K562 (cell line): ENCODE data around the gene BDKRB2. TPM values are rescaled to one million over a fixed set of nuclear protein-coding genes. Genes with fewer than 3 reads are reported as not detected.

Experiments used
- ATAC-seq: fragments of 200-7000 bp; cut with Tn5 transposase; 3 replicates; pipeline ENCODE4 v1.9.1; 2020; ENCODE audit warnings: moderate library complexity
- BruUV-seq: library from RNA; stranded (reverse); fragments of 400-500 nt; replicated peaks from 2 replicates; lab custom pipeline; 2021; lab: Mats Ljungman, UMichigan
- CTCF ChIA-PET: fragments of 300-600 bp; formaldehyde crosslinking; extraction: SDS; loops from one replicate; lab custom pipeline; 2021; ENCODE audit warnings: low intra/inter-chr PET ratio; lab: Yijun Ruan, JAX
- POLR2A ChIA-PET: fragments of 300-600, 350-650 bp; sonication (Branson Sonifier 250); formaldehyde crosslinking; extraction: SDS; loops from one replicate; lab custom pipeline; 2021; ENCODE audit warnings: antibody characterized with exemption, inconsistent platforms; lab: Yijun Ruan, JAX
- DNase-seq, 4 experiments: peaks; one replicate each; pipeline versions ENCODE4 v3.0.0 to v3.0.0-alpha.2; 2011 to 2018; ENCODE audit warnings: low spot score in 3 of 4, mixed read lengths in 3 of 4; ENCODE audit errors: extremely low read depth in 1 of 4
- FAIRE-seq: peaks from 2 replicates; lab custom pipeline; 2011; peaks lifted over from hg19 to GRCh38; lab: Jason Lieb, UNC
- H2AFZ ChIP-seq: 2 replicates; pipeline ENCODE4 v1.6.0; 2011; ENCODE audit warnings: low read depth, low read length, control low read depth, inconsistent platforms
- H3K27ac ChIP-seq: fragments of 200-600 bp; 3 replicates; pipeline ENCODE4 v1.8.0; 2011; ENCODE audit warnings: low read depth, mild to moderate bottlenecking, control low read depth, inconsistent platforms, low read length, moderate library complexity, mixed read lengths; ENCODE audit errors: extremely low read depth
- H3K27me3 ChIP-seq, 2 experiments: fragments of 300-600 bp in 1 of 2; 2 replicates in 1 of 2; 3 replicates in 1 of 2; pipeline versions ENCODE4 v1.6.0 to v1.8.0; 2011; ENCODE audit warnings: inconsistent platforms in 2 of 2, low read length in 2 of 2, mild to moderate bottlenecking in 1 of 2, mixed read lengths in 1 of 2, moderate library complexity in 1 of 2; ENCODE audit not compliant: control insufficient read depth in 2 of 2, insufficient read depth in 2 of 2
- H3K36me3 ChIP-seq: fragments of 300-600 bp; 3 replicates; pipeline ENCODE4 v1.8.0; 2011; ENCODE audit warnings: mild to moderate bottlenecking, low read length, inconsistent platforms; ENCODE audit not compliant: control insufficient read depth, insufficient read depth
- H3K4me1 ChIP-seq, 2 experiments: fragments of 200-600 bp in 1 of 2; replicated peaks in 1 of 2; 2 replicates in 1 of 2; 3 replicates in 1 of 2; pipeline versions ENCODE4 v1.5.1 to v1.8.0; 2011; ENCODE audit warnings: inconsistent platforms in 2 of 2, low read length in 2 of 2, mild to moderate bottlenecking in 1 of 2, mixed read lengths in 1 of 2, moderate library complexity in 1 of 2; ENCODE audit not compliant: control insufficient read depth in 2 of 2, insufficient read depth in 2 of 2
- H3K4me2 ChIP-seq: 2 replicates; pipeline ENCODE4 v1.6.1; 2011; ENCODE audit warnings: low read length, control low read depth, inconsistent platforms, mixed read lengths; ENCODE audit not compliant: insufficient read depth
- H3K4me3 ChIP-seq: fragments of 200-600 bp; sonication (generic), shearing (Covaris generic); 2 replicates; pipeline ENCODE4 v1.5.1; 2016; ENCODE audit warnings: control low read depth, inconsistent platforms
- H3K79me2 ChIP-seq: fragments of 200-600 bp; 3 replicates; pipeline ENCODE4 v1.8.0; 2011; ENCODE audit warnings: low read length, inconsistent platforms; ENCODE audit not compliant: control insufficient read depth, insufficient read depth
- H3K9ac ChIP-seq, 2 experiments: 2 replicates each; pipeline versions ENCODE4 v1.6.0 to v1.6.1; 2011; ENCODE audit warnings: low read depth in 2 of 2, low read length in 2 of 2, control low read depth in 1 of 2, inconsistent platforms in 1 of 2, mild to moderate bottlenecking in 1 of 2, mixed read lengths in 1 of 2; ENCODE audit not compliant: insufficient read depth in 1 of 2
- H3K9me1 ChIP-seq: one replicate; pipeline ENCODE4 v1.6.0; 2011; ENCODE audit warnings: inconsistent platforms, mild to moderate bottlenecking, low read length, moderate library complexity; ENCODE audit not compliant: control insufficient read depth, insufficient read depth
- H3K9me3 ChIP-seq: replicated peaks from 2 replicates; pipeline ENCODE4 v1.5.1; 2011; ENCODE audit warnings: low read depth, low read length, inconsistent platforms; ENCODE audit not compliant: control insufficient read depth, insufficient read depth
- H4K20me1 ChIP-seq: replicated peaks from 2 replicates; pipeline ENCODE4 v1.6.1; 2011; ENCODE audit warnings: low read length, inconsistent platforms, mixed read lengths; ENCODE audit not compliant: control insufficient read depth, insufficient read depth
- AFF4 ChIP-seq: sonication (generic); formaldehyde crosslinking; IDR thresholded peaks from 2 replicates; pipeline ENCODE4 v1.8.0; 2023; ENCODE audit warnings: mild to moderate bottlenecking, missing genetic modification reagents
- COPS2 ChIP-seq: fragments of 450-650 bp; conservative IDR thresholded peaks from 2 replicates; pipeline ENCODE4 v1.6.1; 2016; ENCODE audit warnings: mild to moderate bottlenecking, moderate library complexity
- MBD1 ChIP-seq: fragments of 250-450 bp; sonication (Bioruptor Pico); IDR thresholded peaks from 2 replicates; pipeline ENCODE4 v1.8.0; 2022; ENCODE audit warnings: inconsistent platforms
- NR4A1 ChIP-seq, 2 experiments: fragments of 250-450 bp in 1 of 2; fragments of 450-650 bp in 1 of 2; sonication (Bioruptor Pico) in 1 of 2; IDR thresholded peaks; 2 replicates each; pipeline versions ENCODE4 v1.4.0 to v1.6.1; 2016 to 2020; ENCODE audit warnings: mild to moderate bottlenecking in 2 of 2, missing compliant biosample characterization in 1 of 2, missing genetic modification characterization in 1 of 2, moderate library complexity in 1 of 2
- PHF20 ChIP-seq: fragments of 450-650 bp; IDR thresholded peaks from 2 replicates; pipeline ENCODE4 v1.6.1; 2018; ENCODE audit not compliant: partially characterized antibody
- POLR3G ChIP-seq: IDR thresholded peaks from 2 replicates; pipeline ENCODE4 v1.6.1; 2011; ENCODE audit not compliant: insufficient read length, insufficient replicate concordance; ENCODE audit errors: extremely low read depth
- ZBTB1 ChIP-seq: sonication (generic); formaldehyde crosslinking; IDR thresholded peaks from 2 replicates; pipeline ENCODE4 v1.8.1; 2023; ENCODE audit warnings: missing genetic modification reagents, low read depth, mild to moderate bottlenecking, borderline replicate concordance
- ZNF165 ChIP-seq: fragments of 250-450 bp; sonication (Bioruptor Pico); IDR thresholded peaks from 2 replicates; pipeline ENCODE4 v1.4.0; 2020; ENCODE audit warnings: borderline replicate concordance
- ZNF398 ChIP-seq: fragments of 250-450 bp; sonication (Bioruptor Pico); IDR thresholded peaks from 2 replicates; pipeline ENCODE4 v1.8.0; 2021; ENCODE audit warnings: moderate library complexity, mild to moderate bottlenecking, inconsistent platforms
- WGBS: fragments of 100-300 bp; shearing (Covaris generic); methylation state at CpG from one replicate; pipeline ENCODE4 v1.1.6; 2016; ENCODE audit warnings: low coverage, mixed read lengths; ENCODE audit not compliant: insufficient coverage; ENCODE audit errors: missing lambda C conversion rate; 5-methylcytosine and 5-hydroxymethylcytosine counted together
- in situ Hi-C: fragments of 300-500 bp; cut with MboI; formaldehyde crosslinking; loops from 4 replicates; pipeline ENCODE4 v1.15.0; 2018; ENCODE audit warnings: inconsistent platforms, mixed read lengths
- intact Hi-C: fragments of 100-400 bp; cut with micrococcal nuclease; formaldehyde crosslinking; loops from 2 replicates; pipeline ENCODE4 v1.14.2; 2022
- polyA plus RNA-seq, 8 experiments: library from polyadenylated mRNA; depleted of rRNA in 4 of 8; stranded (reverse) in 5 of 8; unstranded in 3 of 8; fragments of >200 nt; fragmentation: Nextera tagmentation in 2 of 8; fragmentation: Illumina TruSeq in 1 of 8; extraction: Ambion mirVana in 2 of 8; extraction: Trizol in 1 of 8; gene quantifications; 2 replicates each; pipeline versions ENCODE4 v1.2.1 to v1.2.3, GENCODE V29; 2011 to 2014; ENCODE audit warnings: inconsistent platforms in 1 of 8, missing spikeins in 1 of 8
- total RNA-seq, 7 experiments: library from RNA; depleted of rRNA in 6 of 7; stranded (reverse); fragments of >200 nt in 6 of 7; fragmentation: Illumina TruSeq in 2 of 7; extraction: Trizol in 2 of 7; gene quantifications; 2 replicates each; pipeline versions ENCODE4 v1.2.1 to v1.2.3, GENCODE V29; 2011 to 2021; ENCODE audit warnings: low replicate concordance in 1 of 7

Gene BDKRB2
- total and polyA plus RNA-seq, 9 of the 15 experiments (the other 6 are each of a cell fraction or from before 2014, with no cell fraction given): 0.02 TPM; not detected in 8

GRCh38 chr14:96197163-96197852 is 7.3 kb upstream of the BDKRB2 start:
- WGBS: 1% methylated on average over 12 of the region's 20 CpGs
- ChIA-PET CTCF (no interaction called here), POLR2A (no interaction called here)
- no TSS peak for BruUV-seq
- intact Hi-C loops (no loop called here), in situ Hi-C loops (no loop called here)
- no peak overlapping the region for H3K4me3 ChIP-seq
- DNase-seq (no peak), ATAC-seq (no peak), FAIRE-seq (no peak)
- no peaks in the 10 kb centered on the region for H3K79me2 ChIP-seq
- no peaks in the 10 kb centered on the region for H4K20me1 ChIP-seq
- TF ChIP-seq POLR3G: no peak
- TF ChIP-seq COPS2: no peak
- no peak for TF ChIP-seq ZNF398
- TF ChIP-seq ZNF165 (CRISPR knock-in tag): no peak
- no peak for TF ChIP-seq NR4A1 (CRISPR knock-in tag; IDR thresholded peaks at IDR 0.05)
- no peak for TF ChIP-seq NR4A1 (tag; IDR thresholded peaks at IDR 0.05)
- no peak for TF ChIP-seq PHF20
- TF ChIP-seq MBD1 (CRISPR knock-in tag): no peak
- no peak for TF ChIP-seq ZBTB1 (CRISPR knock-in tag)
- TF ChIP-seq AFF4: no peak
- H3K9ac ChIP-seq: no peak overlapping the region
- H3K9me1 ChIP-seq: no peaks in the 10 kb centered on the region
- no peaks in the 10 kb centered on the region for H3K36me3 ChIP-seq
- H3K4me2 ChIP-seq: no peak overlapping the region
- no peak overlapping the region for H2AFZ ChIP-seq
- H3K27me3 ChIP-seq: peaks cover 0 to 55% of the 10 kb centered on the region in 2 experiments; a peak in 2 of 5 replicates
- no peak overlapping the region for H3K27ac ChIP-seq
- H3K9me3 ChIP-seq: no peaks in the 10 kb centered on the region
- H3K4me1 ChIP-seq: no peaks in the 10 kb centered on the region
